H9 (cell line): ENCODE data around the gene UNC119. TPM values are rescaled to one million over a fixed set of nuclear protein-coding genes. Genes with fewer than 3 reads are reported as not detected.

Experiments
- DNase-seq: peaks from one replicate; pipeline ENCODE4 v3.0.0-alpha.2; 2017
- H2AFZ ChIP-seq: one replicate; pipeline ENCODE4 v1.6.1; 2013; ENCODE audit warnings: mild to moderate bottlenecking, low read length, control low read depth, moderate library complexity
- H2AK5ac ChIP-seq: 2 replicates; pipeline ENCODE4 v1.6.1; 2013; ENCODE audit warnings: low read length, control low read depth, mixed read lengths; ENCODE audit not compliant: insufficient read length
- H2BK120ac ChIP-seq: one replicate; pipeline ENCODE4 v1.6.1; 2013; ENCODE audit warnings: low read depth, mild to moderate bottlenecking, low read length, control low read depth, inconsistent platforms; ENCODE audit not compliant: poor library complexity, severe bottlenecking
- H2BK12ac ChIP-seq: 2 replicates; pipeline ENCODE4 v1.6.1; 2013; ENCODE audit warnings: low read length, control low read depth, mixed read lengths, low read depth; ENCODE audit not compliant: insufficient read length
- H2BK15ac ChIP-seq: 2 replicates; pipeline ENCODE4 v1.6.1; 2013; ENCODE audit warnings: low read depth, low read length, control low read depth
- H2BK20ac ChIP-seq: one replicate; pipeline ENCODE4 v1.6.1; 2013; ENCODE audit warnings: low read depth, mild to moderate bottlenecking, low read length, control low read depth, inconsistent platforms; ENCODE audit not compliant: poor library complexity, severe bottlenecking
- H2BK5ac ChIP-seq: 2 replicates; pipeline ENCODE4 v1.6.1; 2013; ENCODE audit warnings: low read length, control low read depth, mixed read lengths; ENCODE audit not compliant: insufficient read length
- H3K14ac ChIP-seq: 2 replicates; pipeline ENCODE4 v1.6.1; 2013; ENCODE audit warnings: low read length, control low read depth; ENCODE audit not compliant: insufficient read depth
- H3K18ac ChIP-seq: 2 replicates; pipeline ENCODE4 v1.6.1; 2013; ENCODE audit warnings: low read depth, mild to moderate bottlenecking, mixed read lengths, low read length, control low read depth; ENCODE audit not compliant: insufficient read length
- H3K23ac ChIP-seq: 2 replicates; pipeline ENCODE4 v1.6.1; 2013; ENCODE audit warnings: low read length, control low read depth, mixed read lengths, low read depth; ENCODE audit not compliant: insufficient read length
- H3K23me2 ChIP-seq: 2 replicates; pipeline ENCODE4 v1.6.1; 2013; ENCODE audit warnings: low read depth, mild to moderate bottlenecking, mixed read lengths, low read length, control low read depth; ENCODE audit not compliant: insufficient read length, poor library complexity, severe bottlenecking
- H3K27ac ChIP-seq: 2 replicates; pipeline ENCODE4 v1.5.1; 2013; ENCODE audit warnings: low read length, control low read depth, mixed read lengths, low read depth; ENCODE audit not compliant: insufficient read length
- H3K27me3 ChIP-seq: 2 replicates; pipeline ENCODE4 v1.6.1; 2013; ENCODE audit warnings: low read length, control low read depth, inconsistent platforms; ENCODE audit not compliant: insufficient read depth
- H3K4ac ChIP-seq: 2 replicates; pipeline ENCODE4 v1.6.1; 2013; ENCODE audit warnings: low read depth, mild to moderate bottlenecking, control low read depth, inconsistent platforms, low read length, moderate library complexity
- H3K4me1 ChIP-seq: 2 replicates; pipeline ENCODE4 v1.6.1; 2013; ENCODE audit warnings: low read length, control low read depth, inconsistent platforms; ENCODE audit not compliant: insufficient read depth
- H3K4me2 ChIP-seq: 2 replicates; pipeline ENCODE4 v1.6.1; 2013; ENCODE audit warnings: low read length, control low read depth, mixed read lengths; ENCODE audit not compliant: insufficient read length, insufficient read depth
- H3K56ac ChIP-seq: 2 replicates; pipeline ENCODE4 v1.6.1; 2013; ENCODE audit warnings: low read depth, mild to moderate bottlenecking, mixed read lengths, low read length, control low read depth; ENCODE audit not compliant: insufficient read length
- H3K79me1 ChIP-seq: 2 replicates; pipeline ENCODE4 v1.6.1; 2013; ENCODE audit warnings: low read depth, mild to moderate bottlenecking, moderate library complexity, low read length, control low read depth, inconsistent platforms; ENCODE audit not compliant: insufficient read depth, poor library complexity, severe bottlenecking
- H3K79me2 ChIP-seq: 2 replicates; pipeline ENCODE4 v1.6.1; 2013; ENCODE audit warnings: low read length, control low read depth, inconsistent platforms; ENCODE audit not compliant: insufficient read depth
- H3K9ac ChIP-seq: 2 replicates; pipeline ENCODE4 v1.6.1; 2013; ENCODE audit warnings: low read length, control low read depth, mixed read lengths; ENCODE audit not compliant: insufficient read length; ENCODE audit errors: extremely low read depth
- H3K9me3 ChIP-seq: one replicate; pipeline ENCODE4 v1.6.1; 2013; ENCODE audit warnings: low read depth, low read length, inconsistent platforms; ENCODE audit not compliant: control insufficient read depth
- H3T11ph ChIP-seq: one replicate; pipeline ENCODE4 v1.6.1; 2013; ENCODE audit warnings: mild to moderate bottlenecking, low read length, control low read depth, inconsistent platforms
- H4K20me1 ChIP-seq: one replicate; pipeline ENCODE4 v1.6.1; 2013; ENCODE audit not compliant: control insufficient read depth, insufficient read length, insufficient read depth
- H4K5ac ChIP-seq: 2 replicates; pipeline ENCODE4 v1.6.1; 2013; ENCODE audit warnings: low read depth, mild to moderate bottlenecking, mixed read lengths, low read length, control low read depth; ENCODE audit not compliant: insufficient read length
- H4K8ac ChIP-seq: replicated peaks from 2 replicates; pipeline ENCODE4 v1.6.1; 2013; ENCODE audit warnings: low read length, control low read depth, mixed read lengths, low read depth; ENCODE audit not compliant: insufficient read length
- H4K91ac ChIP-seq: 2 replicates; pipeline ENCODE4 v1.6.1; 2013; ENCODE audit warnings: low read depth, mild to moderate bottlenecking, moderate library complexity, mixed read lengths, low read length, control low read depth; ENCODE audit not compliant: insufficient read length
- H3K27ac Mint-ChIP-seq, 3 experiments: 2 replicates in 2 of 3; 3 replicates in 1 of 3; pipeline ENCODE4 v1.8.0; 2020 to 2021; ENCODE audit warnings: mixed read lengths in 3 of 3, mild to moderate bottlenecking in 1 of 3, moderate library complexity in 1 of 3
- H3K27me3 Mint-ChIP-seq: 2 replicates; pipeline ENCODE4 v1.8.0; 2021; ENCODE audit warnings: low read depth, mild to moderate bottlenecking, moderate library complexity, mixed read lengths
- H3K36me3 Mint-ChIP-seq, 3 experiments: 2 replicates in 2 of 3; 3 replicates in 1 of 3; pipeline ENCODE4 v1.8.0; 2020 to 2021; ENCODE audit warnings: low read depth in 3 of 3, mixed read lengths in 3 of 3; ENCODE audit not compliant: insufficient read depth in 1 of 3
- H3K4me1 Mint-ChIP-seq, 2 experiments: 2 replicates each; pipeline ENCODE4 v1.8.0; 2020; ENCODE audit warnings: mixed read lengths in 2 of 2
- H3K4me3 Mint-ChIP-seq, 2 experiments: 2 replicates in 1 of 2; 3 replicates in 1 of 2; pipeline ENCODE4 v1.8.0; 2020 to 2021; ENCODE audit warnings: mild to moderate bottlenecking in 2 of 2, mixed read lengths in 2 of 2, moderate library complexity in 1 of 2
- H3K9me3 Mint-ChIP-seq, 2 experiments: 2 replicates in 1 of 2; 3 replicates in 1 of 2; pipeline ENCODE4 v1.8.0; 2020; ENCODE audit warnings: mild to moderate bottlenecking in 2 of 2, mixed read lengths in 2 of 2, moderate library complexity in 1 of 2
- WGBS: extraction: QIAGEN DNeasy Blood & Tissue Kit; methylation state at CpG from one replicate; pipeline ENCODE4 v1.1.7; 2013; ENCODE audit warnings: missing lambda C conversion rate, low lambda C conversion rate, mixed read lengths; ENCODE audit not compliant: insufficient read length; ENCODE audit errors: extremely low coverage; 5-methylcytosine and 5-hydroxymethylcytosine counted together
- total RNA-seq: library from RNA; stranded (reverse); gene quantifications from 2 replicates; pipeline ENCODE4 v1.2.1, GENCODE V29; 2021
- TF ChIP-seq, protein P1 (sequence below): fragments of 200-600 bp; sonication (generic); conservative IDR thresholded peaks from 3 replicates; pipeline ENCODE4 v1.8.0; 2021; ENCODE audit warnings: antibody characterized with exemption, mild to moderate bottlenecking

The UNC119 gene
- total RNA-seq, 1 experiment from 2014 or later: 36.9 TPM

DNA sequence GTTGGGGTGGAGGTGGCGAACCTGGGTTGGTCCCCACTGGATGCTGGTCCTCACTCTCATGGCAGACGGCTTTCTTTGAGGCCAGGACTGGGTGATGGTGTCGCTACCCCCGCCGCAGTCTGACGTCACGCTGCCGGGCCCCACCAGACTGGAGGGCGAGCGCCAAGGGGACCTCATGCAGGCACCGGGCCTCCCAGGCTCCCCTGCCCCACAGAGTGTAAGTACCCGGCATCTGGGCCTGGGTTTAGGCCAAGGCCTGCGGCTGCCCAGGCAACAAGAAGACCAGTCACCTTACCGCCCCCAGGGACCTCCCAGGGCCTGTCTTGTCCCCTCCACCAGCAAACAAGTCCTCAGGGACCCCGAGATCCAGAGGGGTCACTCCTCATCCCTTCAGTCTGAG is 28.5 kb downstream of the UNC119 start:
- TF ChIP-seq, protein P1, sequence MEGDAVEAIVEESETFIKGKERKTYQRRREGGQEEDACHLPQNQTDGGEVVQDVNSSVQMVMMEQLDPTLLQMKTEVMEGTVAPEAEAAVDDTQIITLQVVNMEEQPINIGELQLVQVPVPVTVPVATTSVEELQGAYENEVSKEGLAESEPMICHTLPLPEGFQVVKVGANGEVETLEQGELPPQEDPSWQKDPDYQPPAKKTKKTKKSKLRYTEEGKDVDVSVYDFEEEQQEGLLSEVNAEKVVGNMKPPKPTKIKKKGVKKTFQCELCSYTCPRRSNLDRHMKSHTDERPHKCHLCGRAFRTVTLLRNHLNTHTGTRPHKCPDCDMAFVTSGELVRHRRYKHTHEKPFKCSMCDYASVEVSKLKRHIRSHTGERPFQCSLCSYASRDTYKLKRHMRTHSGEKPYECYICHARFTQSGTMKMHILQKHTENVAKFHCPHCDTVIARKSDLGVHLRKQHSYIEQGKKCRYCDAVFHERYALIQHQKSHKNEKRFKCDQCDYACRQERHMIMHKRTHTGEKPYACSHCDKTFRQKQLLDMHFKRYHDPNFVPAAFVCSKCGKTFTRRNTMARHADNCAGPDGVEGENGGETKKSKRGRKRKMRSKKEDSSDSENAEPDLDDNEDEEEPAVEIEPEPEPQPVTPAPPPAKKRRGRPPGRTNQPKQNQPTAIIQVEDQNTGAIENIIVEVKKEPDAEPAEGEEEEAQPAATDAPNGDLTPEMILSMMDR: no peak
- Histone ChIP-seq H4K20me1 (no peaks in the 10 kb centered on the region), H3K9me3 (no peaks in the 10 kb centered on the region), H3K27me3 (no peaks in the 10 kb centered on the region), H3K9ac (no peak overlapping the region), H3K23me2 (no peaks in the 10 kb centered on the region), H3K4ac (no peak overlapping the region), H2BK20ac (no peak overlapping the region), H4K5ac (no peak overlapping the region), H2BK15ac (no peak overlapping the region), H3K79me2 (no peaks in the 10 kb centered on the region), H3K23ac (no peak overlapping the region), H2AFZ (no peak overlapping the region), H3K4me1 (no peaks in the 10 kb centered on the region), H2BK12ac (no peak overlapping the region), H3K56ac (no peak overlapping the region), H4K8ac (no peak overlapping the region), H3K14ac (no peak overlapping the region; the same call in 1 of the 2 replicates), H2AK5ac (no peak overlapping the region), H3K18ac (no peak overlapping the region), H3K4me2 (no peak overlapping the region), H3K27ac (no peak overlapping the region), H2BK5ac (no peak overlapping the region), H2BK120ac (no peak overlapping the region), H3K79me1 (no peaks in the 10 kb centered on the region), H4K91ac (no peak overlapping the region), H3T11ph (no peak overlapping the region)
- Mint-ChIP-seq H3K36me3 (no peaks in the 10 kb centered on the region), H3K27me3 (peaks cover 2% of the 10 kb centered on the region), H3K9me3 (no peaks in the 10 kb centered on the region), H3K27ac (peak overlapping the region in 1 of 3 experiments; percentile 35; a peak in 2 of 7 replicates), H3K4me1 (peaks cover 5 to 23% of the 10 kb centered on the region in 2 experiments), H3K4me3 (no peak overlapping the region)
- WGBS: no CpG with 5 or more reads among the region's 15 CpGs
- no peak for DNase-seq
